ENCODE data around the gene UBTD2.

The UBTD2 gene

DNA sequence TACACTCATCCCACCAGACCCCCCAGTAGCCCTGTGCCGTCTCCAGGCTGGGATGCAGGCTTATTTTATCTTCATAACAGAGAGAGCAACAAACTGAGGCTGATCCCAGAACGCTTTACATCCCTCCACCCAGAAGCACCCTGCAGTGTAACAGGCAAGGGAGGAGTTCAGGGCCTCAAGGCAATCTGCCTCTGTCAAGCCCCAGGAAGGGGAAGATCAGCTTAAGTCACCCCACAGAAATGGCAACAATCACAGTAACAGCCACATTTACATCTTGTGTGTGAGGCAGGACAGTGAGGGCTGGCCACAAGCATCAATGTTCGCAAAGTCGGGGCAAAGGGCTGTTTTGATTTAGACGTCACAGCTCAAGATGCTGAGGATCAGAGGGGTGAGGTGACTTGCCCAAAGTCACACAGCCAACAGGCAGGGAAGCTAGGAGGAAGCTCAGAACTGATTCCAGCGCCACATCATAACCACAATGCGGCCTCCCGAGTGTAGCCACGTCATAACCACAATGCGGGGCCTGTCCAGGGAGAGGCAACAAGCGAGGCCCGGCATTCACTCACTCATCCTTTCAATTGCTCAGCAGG lies 109.9 kb downstream of the UBTD2 start:
- in situ Hi-C loops (cut with MboI; ENCODE audit: low sequenced_read_pairs): no loop called here

DNA sequence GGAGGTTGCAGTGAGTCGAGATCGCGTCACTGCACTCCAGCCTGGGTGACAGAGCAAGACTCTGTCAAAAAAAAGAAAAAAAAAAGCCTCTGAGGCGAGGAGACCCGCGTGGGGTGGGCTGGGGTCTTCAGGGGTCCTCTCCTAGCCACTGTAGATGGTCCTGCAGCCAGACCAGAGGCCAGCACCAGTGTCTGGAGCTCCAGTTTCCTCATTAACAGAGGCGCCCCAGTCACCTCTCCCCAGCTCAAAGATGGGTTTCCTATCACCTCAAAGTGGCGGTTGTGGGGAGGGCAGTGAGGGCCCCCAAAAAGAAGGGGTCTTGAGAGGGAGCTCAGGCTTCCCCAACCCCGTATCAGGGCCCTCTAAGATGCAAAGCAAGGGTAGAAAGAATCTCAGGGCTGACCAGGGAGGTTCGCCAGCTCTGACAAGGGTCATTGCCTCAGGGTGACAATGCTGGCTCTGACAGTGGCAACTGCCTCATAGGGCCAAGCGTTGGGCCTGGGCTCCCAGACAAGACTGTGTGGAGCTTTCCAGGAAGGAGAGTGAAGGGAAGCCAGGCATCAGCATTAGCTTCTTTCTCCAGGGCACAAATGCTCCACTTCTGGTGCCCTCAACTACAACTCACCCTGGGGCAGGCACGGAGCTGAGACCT lies 110.5 kb downstream of the UBTD2 start:
- in situ Hi-C loops (cut with MboI; ENCODE audit: low sequenced_read_pairs): no loop called here

- in situ Hi-C loops (cut with MboI; ENCODE audit: low sequenced_read_pairs): no loop called here
These were observed 112.4 kb downstream of the UBTD2 start for GRCh38 chr5:172171118-172171517.

DNA sequence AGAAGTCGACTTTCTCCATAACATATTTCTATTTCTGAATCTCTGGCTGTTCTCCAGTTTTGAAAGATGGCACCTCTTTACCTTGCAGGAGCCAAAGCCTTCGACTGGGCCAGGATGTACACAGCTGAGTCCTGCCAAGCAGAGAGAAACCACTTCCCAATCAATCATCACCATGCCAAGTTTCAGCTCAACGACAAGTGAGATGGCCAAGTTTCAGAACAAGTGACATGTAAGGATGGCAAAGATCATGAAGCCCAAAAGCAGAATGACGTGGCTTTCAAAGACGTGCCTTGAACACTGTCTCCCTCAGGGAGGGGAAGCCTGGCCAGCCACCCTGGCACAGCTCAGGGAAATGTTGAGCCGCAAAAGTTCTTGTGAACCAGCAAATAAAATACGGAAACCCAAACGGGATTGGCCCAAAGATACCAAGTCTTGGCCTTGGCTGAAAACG lies 113.3 kb downstream of the UBTD2 start:
- in situ Hi-C loops (cut with MboI; ENCODE audit: low sequenced_read_pairs): no loop called here

DNA sequence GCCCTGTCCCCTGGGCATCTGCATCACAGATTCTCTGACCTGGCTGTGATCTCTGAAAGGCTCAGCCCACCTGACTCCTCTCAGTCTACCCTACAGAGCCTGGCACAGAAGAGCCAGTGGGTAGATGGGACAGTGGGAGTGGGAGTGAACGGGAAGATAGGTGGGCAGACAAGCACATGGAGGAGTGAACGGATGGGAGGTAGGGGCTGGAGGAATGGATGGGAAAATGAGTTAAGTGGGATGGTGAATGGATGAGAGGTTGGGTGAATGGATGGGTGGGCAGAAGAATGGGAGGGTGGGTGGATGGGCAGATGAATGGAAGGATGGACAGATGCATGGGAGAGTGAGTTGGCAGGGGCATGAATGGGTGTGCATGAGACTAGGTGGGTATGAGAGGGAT lies 114.3 kb downstream of the UBTD2 start:
- in situ Hi-C loops (cut with MboI; ENCODE audit: low sequenced_read_pairs): no loop called here

DNA sequence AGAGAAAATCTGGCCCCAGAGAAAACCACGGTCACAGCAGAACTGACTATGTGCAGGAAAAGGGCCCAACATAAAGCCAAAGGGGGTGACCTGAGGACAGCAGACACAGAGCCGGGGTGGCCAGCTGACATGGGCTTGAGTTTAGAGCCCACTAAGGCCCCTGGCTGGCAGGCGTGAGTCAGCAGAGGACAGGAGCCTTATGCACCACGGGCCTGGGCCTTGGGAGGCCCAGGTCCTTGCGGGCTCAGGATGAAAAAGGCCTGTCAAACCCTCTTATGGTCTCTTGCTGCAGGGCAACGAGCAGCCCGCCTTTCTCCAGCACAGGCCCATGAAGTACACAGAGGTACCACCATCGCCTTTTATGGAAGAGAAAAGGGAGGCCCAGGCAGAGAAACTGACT lies 115.3 kb downstream of the UBTD2 start:
- in situ Hi-C loops (cut with MboI; ENCODE audit: low sequenced_read_pairs): no loop called here

DNA sequence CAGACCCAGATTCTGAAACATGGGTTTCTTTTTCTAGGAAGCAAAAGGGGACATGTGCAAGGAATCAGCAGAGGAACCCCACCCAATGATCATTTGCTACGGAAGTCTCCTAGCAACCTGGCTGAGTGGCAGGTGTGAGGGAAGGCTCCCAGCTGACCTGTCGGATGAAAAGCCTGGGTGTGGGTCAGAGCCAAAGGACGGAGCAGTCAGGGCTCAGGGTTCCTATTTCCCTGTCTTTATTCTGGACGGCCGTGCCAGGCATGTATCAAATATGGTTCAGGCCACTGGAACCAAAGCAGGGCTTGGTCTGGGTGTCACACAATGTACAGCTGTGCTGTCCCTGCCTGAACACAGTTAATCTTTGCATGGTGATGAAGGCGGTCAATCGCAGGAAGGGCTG lies 115.7 kb downstream of the UBTD2 start:
- in situ Hi-C loops (cut with MboI; ENCODE audit: low sequenced_read_pairs): no loop called here

DNA sequence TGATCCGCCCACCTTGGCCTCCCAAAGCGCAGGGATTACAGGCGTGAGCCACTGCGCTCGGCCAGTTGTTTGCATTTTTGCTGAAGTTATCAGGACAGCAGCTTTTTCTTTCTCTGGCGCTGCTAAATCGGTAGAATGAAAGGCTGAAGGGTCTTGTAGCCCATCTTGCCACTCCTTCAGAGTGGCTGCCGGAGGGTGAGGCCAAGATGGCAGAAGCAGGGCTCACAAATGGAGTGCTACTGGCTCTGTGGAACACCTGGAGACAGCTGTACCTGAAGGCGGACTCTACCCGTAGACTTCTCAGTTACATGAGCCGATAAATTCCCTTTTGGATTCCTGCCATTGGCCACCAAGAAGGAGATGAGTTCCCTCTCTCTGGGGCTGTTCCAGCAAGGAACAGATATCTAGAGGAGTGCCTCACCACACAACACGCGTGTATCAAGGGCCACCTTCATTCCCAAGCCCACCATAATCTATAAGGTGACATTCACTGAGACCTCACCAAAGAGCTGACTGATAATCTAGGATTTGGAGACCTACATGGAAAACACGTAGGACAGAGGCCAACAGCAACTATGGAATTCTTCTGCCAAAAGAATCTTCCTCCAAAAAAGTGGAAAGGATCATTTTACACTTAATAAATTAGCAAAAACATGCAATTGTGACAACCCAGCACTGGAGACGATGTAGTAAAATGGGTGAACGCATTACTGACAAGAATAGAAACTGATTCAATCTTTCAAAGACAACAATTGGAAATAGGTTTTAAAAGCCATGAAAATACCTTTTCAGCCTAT lies 117.3 kb downstream of the UBTD2 start:
- in situ Hi-C loops (cut with MboI; ENCODE audit: low sequenced_read_pairs): no loop called here

DNA sequence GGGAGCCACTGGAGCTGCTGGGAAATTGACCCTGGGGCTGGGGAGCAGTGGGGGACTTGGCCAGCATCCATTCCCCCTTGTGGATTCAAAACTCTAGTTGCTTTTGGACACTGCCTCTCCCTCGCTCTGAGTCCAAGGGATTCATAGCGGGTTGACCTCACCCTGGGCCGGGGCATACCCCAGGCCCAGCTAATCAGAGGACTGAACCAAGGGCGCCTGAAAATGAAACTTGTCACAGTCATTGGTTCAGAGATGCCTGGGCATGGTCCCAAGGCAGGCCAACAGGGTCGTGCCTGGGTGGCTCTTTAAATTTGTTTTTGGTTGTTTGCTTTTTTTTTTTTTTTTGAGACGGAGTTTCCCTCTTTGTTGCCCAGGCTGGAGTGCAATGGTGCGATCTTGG lies 118.1 kb downstream of the UBTD2 start:
- in situ Hi-C loops (cut with MboI; ENCODE audit: low sequenced_read_pairs): no loop called here

DNA sequence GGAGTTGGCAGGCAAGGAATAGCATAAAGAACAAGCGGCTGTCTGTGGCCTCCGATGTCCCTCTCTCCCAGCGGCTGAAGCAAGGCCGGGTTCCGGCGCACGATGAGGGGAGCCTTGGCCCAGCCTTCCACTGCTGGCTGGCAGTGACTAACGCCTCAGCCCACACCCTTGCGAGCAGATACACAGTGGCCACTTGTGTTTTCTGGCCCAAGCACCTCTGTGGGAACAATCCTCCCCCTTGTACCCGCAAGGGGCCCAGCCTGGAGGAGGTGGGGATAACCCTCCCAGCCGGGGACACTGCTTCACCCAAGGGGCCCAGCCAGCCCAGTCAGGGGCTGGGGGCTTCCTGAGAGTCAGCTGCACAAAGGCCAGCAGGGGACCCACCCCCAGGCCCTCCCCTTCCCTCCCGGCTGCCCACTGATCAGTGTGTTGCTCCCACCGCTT lies 118.8 kb downstream of the UBTD2 start:
- in situ Hi-C loops (cut with MboI; ENCODE audit: low sequenced_read_pairs): no loop called here

- in situ Hi-C loops (cut with MboI; ENCODE audit: low sequenced_read_pairs): no loop called here
These were observed 120.2 kb downstream of the UBTD2 start for GRCh38 chr5:172163346-172163745.

GRCh38 chr5:172162987-172163343 lies 120.6 kb downstream of the UBTD2 start:
- in situ Hi-C loops (cut with MboI; ENCODE audit: low sequenced_read_pairs): no loop called here

DNA sequence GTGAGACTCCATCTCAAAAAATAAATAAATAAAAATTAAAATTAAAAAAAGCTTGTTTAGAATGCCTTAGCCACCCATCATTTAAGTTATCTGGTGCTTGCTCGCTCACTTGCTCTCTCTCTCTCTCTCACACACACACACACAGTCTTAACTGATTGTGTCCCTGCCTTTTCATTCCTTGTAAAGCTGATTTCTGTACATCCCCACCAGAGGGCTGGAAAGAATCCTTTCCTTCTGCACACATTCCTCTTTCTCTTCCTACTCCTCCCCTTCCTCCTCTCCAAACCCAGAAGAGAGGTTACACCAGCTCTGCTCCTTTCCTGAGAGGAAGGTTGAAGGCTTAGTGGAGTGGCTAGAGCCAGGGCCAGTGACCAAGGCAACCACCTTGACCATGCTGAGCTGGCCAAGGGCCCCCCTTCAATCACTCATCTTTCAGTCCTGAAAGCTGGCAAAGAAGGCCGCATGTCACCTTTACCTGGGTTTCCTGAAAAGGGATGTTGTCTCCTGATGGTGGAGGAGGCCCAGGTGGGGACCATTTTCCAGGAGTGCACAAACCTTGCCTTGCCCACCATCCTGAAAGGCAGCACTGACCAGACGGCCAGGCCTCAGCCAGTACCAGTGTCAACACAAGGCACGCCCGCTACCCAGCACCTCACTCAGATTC lies 121.1 kb downstream of the UBTD2 start:
- in situ Hi-C loops (cut with MboI; ENCODE audit: low sequenced_read_pairs): no loop called here

DNA sequence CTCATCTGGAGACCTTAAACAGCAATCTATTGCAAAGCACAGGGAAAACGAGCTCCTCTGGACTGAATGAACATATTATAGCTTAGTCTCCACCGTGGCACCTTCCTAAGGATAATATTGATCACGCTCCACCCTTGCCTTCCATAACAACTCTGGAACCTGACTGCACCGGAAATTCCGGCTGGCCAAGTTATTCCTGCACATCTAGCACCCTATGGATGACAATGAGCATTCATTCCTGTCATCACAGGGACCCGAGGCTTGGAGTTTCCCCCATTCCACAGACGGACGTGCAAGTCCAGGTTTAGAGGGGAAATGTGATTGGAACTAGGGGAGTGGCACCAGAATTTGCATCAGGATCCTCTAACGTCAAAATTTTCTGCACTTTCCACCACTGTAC lies 123.1 kb downstream of the UBTD2 start:
- in situ Hi-C loops (cut with MboI; ENCODE audit: low sequenced_read_pairs): no loop called here
